DOHH2 (cell line): ENCODE results near the gene PDE1C.

Experiments
- H3F3A ChIP-seq: fragments of 200-600 bp; sonication (generic), shearing (Covaris generic); 2 replicates; pipeline ENCODE4 v1.6.0; 2016; ENCODE audit warnings: antibody characterized with exemption, mild to moderate bottlenecking; ENCODE audit not compliant: control insufficient read depth, insufficient read depth
- H3K27ac ChIP-seq: fragments of 200-600 bp; sonication (generic); 2 replicates; pipeline ENCODE4 v1.5.1; 2014; ENCODE audit warnings: low read depth, mild to moderate bottlenecking, low read length, moderate library complexity
- H3K27me3 ChIP-seq: fragments of 200-600 bp; sonication (generic); 2 replicates; pipeline ENCODE4 v1.6.1; 2014; ENCODE audit warnings: mild to moderate bottlenecking, low read length, mixed read lengths; ENCODE audit not compliant: control insufficient read depth
- H3K36me3 ChIP-seq: fragments of 200-600 bp; sonication (generic); 2 replicates; pipeline ENCODE4 v1.6.1; 2014; ENCODE audit warnings: mild to moderate bottlenecking, low read length, moderate library complexity, mixed read lengths; ENCODE audit not compliant: control insufficient read depth
- H3K4me1 ChIP-seq: fragments of 200-600 bp; sonication (generic); 2 replicates; pipeline ENCODE4 v1.6.1; 2014; ENCODE audit warnings: mild to moderate bottlenecking, low read length, mixed read lengths; ENCODE audit not compliant: control insufficient read depth
- H3K4me2 ChIP-seq: fragments of 200-600 bp; sonication (generic); 2 replicates; pipeline ENCODE4 v1.6.0; 2014; ENCODE audit warnings: mild to moderate bottlenecking, low read length, moderate library complexity
- H3K4me3 ChIP-seq: fragments of 200-600 bp; sonication (generic); 2 replicates; pipeline ENCODE4 v1.5.1; 2014; ENCODE audit warnings: mild to moderate bottlenecking, low read length, mixed read lengths
- H3K79me2 ChIP-seq: fragments of 200-600 bp; sonication (generic); 2 replicates; pipeline ENCODE4 v1.6.1; 2014; ENCODE audit warnings: mild to moderate bottlenecking, low read length, mixed read lengths; ENCODE audit not compliant: control insufficient read depth
- H3K9me2 ChIP-seq: fragments of 200-600 bp; sonication (generic); replicated peaks from 2 replicates; pipeline ENCODE4 v1.6.1; 2014; ENCODE audit warnings: mild to moderate bottlenecking, low read length, mixed read lengths; ENCODE audit not compliant: control insufficient read depth
- H3K9me3 ChIP-seq: fragments of 200-600 bp; sonication (generic); 2 replicates; pipeline ENCODE4 v1.6.1; 2014; ENCODE audit warnings: antibody characterized with exemption, low read length, mixed read lengths; ENCODE audit not compliant: control insufficient read depth, insufficient read depth
- H4K20me1 ChIP-seq: fragments of 200-600 bp; sonication (generic); 2 replicates; pipeline ENCODE4 v1.6.0; 2014; ENCODE audit warnings: low read depth, mild to moderate bottlenecking, antibody characterized with exemption, low read length, moderate library complexity; ENCODE audit not compliant: control insufficient read depth, insufficient read depth
- EZH2phosphoT487 ChIP-seq: fragments of 200-600 bp; sonication (generic); IDR thresholded peaks from 2 replicates; pipeline ENCODE4 v1.6.1; 2017; ENCODE audit warnings: borderline replicate concordance, mild to moderate bottlenecking, antibody characterized with exemption, low read length, moderate library complexity, mixed read lengths
- TF ChIP-seq, protein P1 (sequence below): fragments of 200-600 bp; sonication (generic); IDR thresholded peaks from one replicate; pipeline ENCODE4 v1.5.1; 2014; ENCODE audit warnings: antibody characterized with exemption, mild to moderate bottlenecking, low read depth, low read length; ENCODE audit not compliant: poor library complexity, severe bottlenecking

Gene PDE1C

DNA sequence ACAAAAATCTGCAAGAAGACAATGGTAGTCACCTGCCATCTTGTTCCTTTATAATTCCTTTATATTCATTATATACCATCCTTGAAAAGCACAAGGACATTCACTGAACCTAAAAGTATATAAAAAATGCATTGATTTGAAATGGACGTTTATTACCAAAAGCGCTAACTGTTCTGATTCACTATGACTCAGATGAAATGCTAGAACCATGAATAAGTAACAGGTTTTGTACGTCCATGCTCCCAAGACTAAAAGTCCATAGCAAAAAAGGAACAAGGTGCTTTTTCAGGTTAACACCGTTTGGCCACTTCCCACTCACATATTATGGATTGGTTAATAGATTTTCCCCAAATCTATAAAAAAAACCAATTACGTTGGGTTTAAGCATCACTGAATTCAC is 273.8 kb downstream of the PDE1C start:
- no peak for TF ChIP-seq EZH2phosphoT487
- TF ChIP-seq, protein P1, sequence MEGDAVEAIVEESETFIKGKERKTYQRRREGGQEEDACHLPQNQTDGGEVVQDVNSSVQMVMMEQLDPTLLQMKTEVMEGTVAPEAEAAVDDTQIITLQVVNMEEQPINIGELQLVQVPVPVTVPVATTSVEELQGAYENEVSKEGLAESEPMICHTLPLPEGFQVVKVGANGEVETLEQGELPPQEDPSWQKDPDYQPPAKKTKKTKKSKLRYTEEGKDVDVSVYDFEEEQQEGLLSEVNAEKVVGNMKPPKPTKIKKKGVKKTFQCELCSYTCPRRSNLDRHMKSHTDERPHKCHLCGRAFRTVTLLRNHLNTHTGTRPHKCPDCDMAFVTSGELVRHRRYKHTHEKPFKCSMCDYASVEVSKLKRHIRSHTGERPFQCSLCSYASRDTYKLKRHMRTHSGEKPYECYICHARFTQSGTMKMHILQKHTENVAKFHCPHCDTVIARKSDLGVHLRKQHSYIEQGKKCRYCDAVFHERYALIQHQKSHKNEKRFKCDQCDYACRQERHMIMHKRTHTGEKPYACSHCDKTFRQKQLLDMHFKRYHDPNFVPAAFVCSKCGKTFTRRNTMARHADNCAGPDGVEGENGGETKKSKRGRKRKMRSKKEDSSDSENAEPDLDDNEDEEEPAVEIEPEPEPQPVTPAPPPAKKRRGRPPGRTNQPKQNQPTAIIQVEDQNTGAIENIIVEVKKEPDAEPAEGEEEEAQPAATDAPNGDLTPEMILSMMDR: no peak
- no peak overlapping the region for H3K27ac ChIP-seq
- H3F3A ChIP-seq: no peaks in the 10 kb centered on the region
- no peak overlapping the region for H3K4me3 ChIP-seq
- H3K79me2 ChIP-seq: no peaks in the 10 kb centered on the region
- H3K9me3 ChIP-seq: no peaks in the 10 kb centered on the region
- H3K9me2 ChIP-seq: no peaks in the 10 kb centered on the region
- H4K20me1 ChIP-seq: no peaks in the 10 kb centered on the region
- no peaks in the 10 kb centered on the region for H3K36me3 ChIP-seq
- no peaks in the 10 kb centered on the region for H3K27me3 ChIP-seq
- no peak overlapping the region for H3K4me2 ChIP-seq
- no peaks in the 10 kb centered on the region for H3K4me1 ChIP-seq

DNA sequence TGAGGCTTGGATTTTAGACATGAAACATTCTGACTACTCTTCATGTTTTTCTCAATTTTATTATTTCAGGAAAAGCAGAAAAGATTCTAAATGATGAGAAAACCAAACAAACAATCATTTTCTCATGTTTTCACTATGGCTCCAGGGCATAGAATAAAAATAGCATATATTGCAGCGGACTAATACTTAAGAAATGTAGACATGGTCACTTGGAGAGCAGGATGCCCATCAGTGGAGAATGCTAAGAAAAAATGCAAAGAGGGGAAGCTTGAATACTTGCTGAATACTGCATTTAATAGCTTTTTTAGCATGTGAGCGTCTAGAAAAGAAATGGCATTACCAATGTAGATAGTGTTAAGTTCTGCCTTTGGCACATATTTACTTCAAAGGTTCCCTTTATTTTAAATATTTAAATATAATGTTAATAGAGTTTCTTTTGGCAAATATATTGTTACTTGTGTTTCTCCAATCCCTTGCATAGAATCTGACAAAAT is 275.3 kb downstream of the PDE1C start:
- H3K9me2 ChIP-seq: no peaks in the 10 kb centered on the region
- no peaks in the 10 kb centered on the region for H3K79me2 ChIP-seq
- no peak overlapping the region for H3K4me3 ChIP-seq
- no peak overlapping the region for H3K27ac ChIP-seq
- no peaks in the 10 kb centered on the region for H3K4me1 ChIP-seq
- no peaks in the 10 kb centered on the region for H3K27me3 ChIP-seq
- H4K20me1 ChIP-seq: no peaks in the 10 kb centered on the region
- no peak overlapping the region for H3K4me2 ChIP-seq
- no peaks in the 10 kb centered on the region for H3K36me3 ChIP-seq
- no peaks in the 10 kb centered on the region for H3F3A ChIP-seq
- no peaks in the 10 kb centered on the region for H3K9me3 ChIP-seq
- TF ChIP-seq, protein P1: no peak

DNA sequence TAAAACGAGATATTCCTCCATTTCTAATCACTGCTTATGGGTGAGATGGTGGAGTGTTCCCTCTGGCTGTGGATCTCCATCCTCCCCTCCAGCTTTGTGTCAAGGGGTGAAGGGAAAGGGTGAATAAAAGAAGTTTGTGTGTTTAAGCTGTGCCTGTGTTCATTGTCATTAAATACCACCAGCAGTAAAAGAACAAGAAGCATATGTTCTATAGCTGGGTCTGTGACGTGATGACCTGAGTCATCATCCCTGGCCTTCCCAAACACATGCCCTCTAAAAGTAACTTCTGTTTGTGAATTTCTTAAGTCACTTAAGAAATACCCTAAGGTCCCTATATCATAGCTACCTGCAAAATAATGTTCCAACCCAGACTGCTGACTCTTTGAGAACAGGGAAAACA is 278.3 kb downstream of the PDE1C start:
- Histone ChIP-seq H3K79me2 (no peaks in the 10 kb centered on the region), H3K4me2 (no peak overlapping the region), H3K36me3 (no peaks in the 10 kb centered on the region), H4K20me1 (no peaks in the 10 kb centered on the region), H3K4me3 (no peak overlapping the region), H3K27ac (no peak overlapping the region), H3K9me2 (no peaks in the 10 kb centered on the region), H3K4me1 (no peaks in the 10 kb centered on the region), H3K9me3 (no peaks in the 10 kb centered on the region), H3K27me3 (no peaks in the 10 kb centered on the region), H3F3A (no peaks in the 10 kb centered on the region)
- TF ChIP-seq, protein P1: no peak
- no peak for TF ChIP-seq EZH2phosphoT487
